GM21381 (cell line): ENCODE data around the gene GPRC6A.
"Not testable (repeated sequence)": the region's sequence is repeated elsewhere in the genome, so short reads cannot be mapped to it uniquely, and the experiment has no call there.

Experiments
- ATAC-seq: cut with Tn5 transposase; IDR thresholded peaks from one replicate; pipeline ENCODE4 v1.9.1; 2021; ENCODE audit warnings: mild to moderate bottlenecking, moderate library complexity; ENCODE audit not compliant: unreplicated experiment

The GPRC6A gene

DNA sequence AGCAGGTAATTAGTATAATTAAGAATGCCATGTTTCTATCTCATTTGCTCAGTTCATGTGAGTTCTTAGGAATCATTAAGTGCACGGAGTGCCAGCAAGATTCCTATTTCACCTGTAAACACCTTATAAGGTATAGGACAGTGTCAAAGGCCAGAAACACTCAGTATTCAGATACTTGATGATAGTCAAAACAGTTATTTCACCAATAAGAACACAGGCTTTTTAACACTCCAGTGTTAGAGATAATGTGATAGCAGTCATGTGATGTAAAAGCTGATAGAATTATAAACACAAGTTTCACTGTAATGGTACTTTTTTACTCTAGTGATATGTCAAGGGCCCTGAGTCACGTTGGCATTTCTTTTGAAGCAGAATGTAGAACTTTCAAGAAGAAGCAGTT is at the start of gene GPRC6A:
GPRC6A (minus strand) TSS at position 101 of the 400 bp plus-strand sequence; CDS start at position 31, 70 bp downstream.
- ATAC-seq = no peak

- ATAC-seq = no peak
Observed at GRCh38 chr6:116877743-116878142, 48.9 kb upstream of the GPRC6A start.

DNA sequence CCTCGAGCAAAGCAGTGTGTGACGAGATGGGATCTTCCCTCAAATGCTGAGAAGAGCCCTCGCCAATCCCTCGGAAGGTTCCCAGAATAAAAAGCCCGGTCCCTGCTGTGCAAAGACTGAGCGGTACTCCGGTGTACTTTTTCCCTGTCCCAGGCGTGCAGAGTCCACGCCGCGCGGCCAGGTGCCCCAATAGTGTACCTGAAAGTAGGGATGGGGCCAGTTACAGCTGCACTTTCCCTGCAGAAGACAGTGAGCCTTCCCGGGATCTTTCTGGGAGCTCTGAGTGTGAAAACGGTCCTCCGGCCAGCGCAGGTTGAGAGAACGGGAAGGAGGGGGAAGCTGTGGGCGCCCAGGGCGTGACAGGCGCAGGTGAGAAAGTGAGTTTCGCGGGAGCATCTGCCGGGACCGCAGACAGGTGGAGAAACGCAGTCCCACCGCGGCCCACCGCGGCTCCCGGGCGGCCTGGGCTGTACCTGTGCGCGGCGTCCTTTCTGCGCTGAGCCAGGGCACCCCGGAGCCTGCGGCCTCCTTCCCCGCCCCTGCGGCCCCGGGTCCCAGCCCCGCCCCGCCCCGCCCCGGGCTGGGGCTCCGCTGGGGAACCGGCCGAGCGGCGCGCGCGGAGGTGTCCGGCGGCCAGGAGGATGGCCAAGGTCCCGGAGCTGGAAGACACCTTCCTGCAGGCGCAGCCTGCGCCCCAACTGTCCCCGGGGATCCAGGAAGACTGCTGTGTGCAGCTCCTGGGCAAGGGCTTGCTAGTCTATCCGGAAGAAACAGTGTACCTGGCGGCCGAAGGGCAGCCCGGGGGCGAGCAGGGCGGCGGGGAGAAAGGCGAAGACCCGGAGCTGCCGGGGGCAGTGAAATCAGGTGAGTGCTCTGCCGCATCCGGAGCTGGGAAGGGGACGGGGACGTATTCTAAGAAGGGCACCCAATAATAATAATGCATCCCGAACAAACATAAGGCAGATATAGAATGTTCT is 48.0 kb upstream of the GPRC6A start, which contains the start of gene RFX6:
RFX6 (plus strand) TSS at position 608 of the 977 bp plus-strand sequence; CDS start at position 642, 34 bp downstream.
- no peak for ATAC-seq

- no peak for ATAC-seq
Observed at GRCh38 chr6:116876107-116876506, 47.2 kb upstream of the GPRC6A start.

DNA sequence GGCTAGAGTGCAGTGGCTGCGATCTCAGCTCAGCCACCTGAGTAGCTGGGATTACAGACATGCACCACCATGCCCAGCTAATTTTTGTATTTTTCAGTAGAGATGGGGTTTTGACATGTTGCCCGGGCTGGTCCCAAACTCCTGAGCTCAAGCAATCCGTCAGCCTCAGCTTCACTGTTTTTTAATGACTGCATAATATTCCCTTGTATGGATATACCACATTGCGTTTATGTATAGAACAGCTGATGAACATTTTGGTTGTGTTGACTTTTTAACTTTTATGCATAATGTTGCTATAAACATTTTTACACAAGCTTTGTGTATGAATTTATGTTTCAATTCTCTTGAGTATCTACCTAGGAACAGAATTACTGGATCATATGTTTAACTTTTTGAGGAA is 43.9 kb upstream of the GPRC6A start:
- no peak for ATAC-seq

DNA sequence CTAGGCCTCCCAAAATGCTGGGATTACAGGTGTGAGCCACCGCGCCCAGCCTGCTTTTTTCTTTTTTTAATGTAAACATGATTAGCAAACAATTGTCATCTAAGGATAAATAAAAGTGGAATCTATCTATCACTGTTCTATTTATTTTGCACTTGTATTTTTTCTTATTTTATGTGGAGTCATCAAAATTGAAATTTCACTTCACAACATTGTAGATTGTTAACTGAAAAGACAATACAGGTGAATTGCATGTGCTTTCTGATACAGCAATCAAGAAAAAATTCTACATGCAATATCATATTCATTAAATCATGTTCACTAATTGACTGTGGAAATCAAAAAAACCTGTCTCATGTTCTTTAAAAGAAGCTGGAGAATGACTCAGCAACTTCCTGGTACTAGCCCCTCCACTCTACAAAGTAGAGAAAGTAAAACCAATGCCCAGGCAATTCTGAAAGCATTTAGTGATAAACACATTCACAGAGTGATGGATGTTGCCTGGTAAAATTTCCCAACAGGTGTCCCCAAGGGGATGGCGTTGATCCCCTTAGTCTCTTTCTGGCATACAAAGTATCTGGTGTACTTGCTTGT is 37.5 kb upstream of the GPRC6A start:
- ATAC-seq = no peak

DNA sequence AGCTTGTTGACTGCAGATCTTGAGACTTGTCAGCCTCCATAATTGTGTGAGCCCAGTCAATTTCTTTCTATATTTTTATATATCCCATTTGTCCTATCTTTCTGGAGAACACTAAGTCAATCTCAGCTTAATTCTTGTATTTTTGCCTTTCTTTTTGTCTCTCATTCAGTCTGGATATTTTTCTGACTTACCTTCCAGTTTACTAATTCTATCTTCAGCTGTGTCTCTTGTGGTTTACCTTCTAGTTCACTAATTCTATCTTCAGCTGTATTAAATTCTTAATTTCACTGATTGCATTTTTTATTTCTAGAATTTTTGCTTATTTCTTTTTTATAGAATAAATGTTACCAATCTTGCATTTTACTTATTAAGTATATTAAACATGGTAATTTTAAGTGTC is 30.4 kb upstream of the GPRC6A start:
- ATAC-seq = no peak

- no peak for ATAC-seq
Observed at GRCh38 chr6:116858060-116858459, 29.2 kb upstream of the GPRC6A start.

GRCh38 chr6:116847227-116847626 is 18.3 kb upstream of the GPRC6A start:
- ATAC-seq = peak; percentile 54

DNA sequence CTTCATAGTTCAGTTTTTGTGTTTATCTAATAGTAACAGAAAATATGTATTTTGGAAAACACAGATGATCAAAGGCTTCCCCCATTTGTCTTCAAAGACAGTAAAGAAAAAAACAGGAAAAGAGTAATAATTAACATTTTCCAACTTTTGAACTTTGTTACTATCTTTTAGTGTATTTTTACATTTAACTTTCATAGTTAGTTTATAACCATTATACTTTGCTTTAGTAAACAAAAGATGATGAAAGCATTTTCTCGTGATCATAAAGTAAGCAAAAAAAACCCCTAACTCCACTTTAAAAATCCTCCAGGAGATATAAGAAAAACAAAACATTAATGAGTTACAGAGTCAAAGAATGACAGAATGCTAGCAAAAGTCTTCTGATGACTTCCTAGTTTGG is 13.6 kb upstream of the GPRC6A start:
- ATAC-seq = no peak

- no peak for ATAC-seq
Observed at GRCh38 chr6:116840091-116840490, 11.2 kb upstream of the GPRC6A start.

- no peak for ATAC-seq
Observed at GRCh38 chr6:116836606-116837342, 7.9 kb upstream of the GPRC6A start.

GRCh38 chr6:116834526-116834925 is 5.6 kb upstream of the GPRC6A start:
- ATAC-seq = not testable (repeated sequence)

DNA sequence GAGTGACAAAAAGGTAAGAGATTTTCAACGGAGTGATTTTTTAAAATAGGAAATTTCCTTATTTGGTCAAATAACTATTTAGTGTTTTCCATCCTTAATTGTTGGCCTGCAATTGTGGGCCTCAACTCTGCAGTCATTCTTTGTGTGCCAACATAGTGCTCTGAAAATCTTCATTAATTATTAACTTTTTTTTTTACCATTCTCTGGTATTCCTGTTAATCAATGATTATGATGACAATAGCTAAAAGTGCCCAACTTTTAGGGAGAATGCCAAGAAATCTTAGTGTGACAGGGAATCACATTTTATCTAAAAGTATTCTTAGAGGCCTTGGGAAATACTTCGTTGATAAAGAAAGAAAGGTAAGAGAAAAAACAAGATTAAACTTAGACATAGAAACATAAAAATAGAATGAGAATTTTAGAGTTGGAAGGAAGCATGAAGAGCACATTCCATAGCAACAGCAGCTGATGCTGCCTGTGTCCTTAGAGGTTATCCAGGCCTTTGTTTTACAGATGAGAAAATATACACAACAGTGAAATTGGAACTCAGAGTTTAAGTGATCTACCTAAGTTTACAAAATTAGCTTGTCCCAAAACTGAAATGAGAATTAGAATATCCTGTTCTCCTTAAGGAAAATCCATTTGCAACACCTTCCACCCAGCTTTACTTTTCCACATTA is 1.2 kb downstream of the GPRC6A start:
- ATAC-seq = no peak

DNA sequence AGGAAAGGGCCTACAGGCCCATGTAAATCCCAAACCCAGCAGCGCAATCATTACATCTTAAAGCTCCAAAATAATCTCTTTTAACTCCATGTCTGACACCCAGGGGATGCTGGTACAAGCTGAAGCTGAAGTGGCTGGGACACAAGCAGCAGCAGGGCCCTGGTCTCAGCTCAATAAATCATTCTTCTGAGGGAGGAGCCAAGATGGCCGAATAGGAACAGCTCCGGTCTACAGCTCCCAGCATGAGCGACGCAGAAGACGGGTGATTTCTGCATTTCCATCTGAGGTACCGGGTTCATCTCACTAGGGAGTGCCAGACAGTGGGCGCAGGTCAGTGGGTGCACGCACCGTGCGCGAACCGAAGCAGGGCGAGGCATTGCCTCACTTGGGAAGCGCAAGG is 12.5 kb downstream of the GPRC6A start:
- not testable (repeated sequence) for ATAC-seq

DNA sequence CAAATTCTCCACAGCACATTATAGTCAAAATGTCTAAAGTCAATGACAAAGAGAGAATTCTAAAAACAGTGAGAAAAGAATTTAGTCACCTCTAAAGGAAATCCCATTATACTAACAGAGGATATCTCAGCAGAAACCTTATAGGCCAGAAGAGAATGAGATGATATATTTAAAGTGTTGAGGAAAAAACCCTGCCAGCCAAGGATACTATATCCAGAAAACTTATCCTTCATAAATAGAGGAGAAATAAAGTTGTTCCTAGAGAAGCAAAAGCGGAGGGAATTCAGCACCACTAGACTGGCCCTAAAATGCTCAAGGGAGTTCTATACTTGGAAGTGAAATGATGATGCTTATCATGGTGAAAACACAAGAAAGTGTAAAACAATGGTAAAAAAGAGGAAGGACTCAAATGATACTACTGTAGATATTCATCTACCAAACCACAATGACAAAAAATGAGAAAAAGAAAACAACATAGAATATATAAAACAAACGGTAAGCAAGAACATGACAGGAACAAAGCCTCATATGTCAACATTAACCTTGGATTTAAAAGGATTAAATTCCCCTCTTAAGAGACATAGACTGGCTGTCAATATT is 16.7 kb downstream of the GPRC6A start:
- no peak for ATAC-seq

DNA sequence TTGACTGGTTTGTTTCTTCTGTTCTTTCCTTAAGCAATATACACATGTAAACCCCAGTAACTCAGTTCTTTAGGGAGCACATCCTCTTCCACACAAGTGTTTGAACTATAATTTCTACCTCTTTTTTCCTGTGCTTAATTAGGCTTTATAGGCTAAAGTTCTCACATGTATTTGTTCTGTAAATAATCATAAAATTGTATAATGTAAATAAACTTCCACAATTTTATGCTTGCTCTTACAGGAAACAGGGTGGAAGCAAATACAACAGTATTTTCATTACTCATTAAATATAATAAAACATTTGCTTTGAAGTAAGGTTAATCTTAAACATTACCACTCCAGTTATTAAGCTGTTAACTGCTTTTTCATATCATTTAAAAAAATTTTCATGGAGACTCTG is 26.9 kb downstream of the GPRC6A start:
- ATAC-seq = no peak

DNA sequence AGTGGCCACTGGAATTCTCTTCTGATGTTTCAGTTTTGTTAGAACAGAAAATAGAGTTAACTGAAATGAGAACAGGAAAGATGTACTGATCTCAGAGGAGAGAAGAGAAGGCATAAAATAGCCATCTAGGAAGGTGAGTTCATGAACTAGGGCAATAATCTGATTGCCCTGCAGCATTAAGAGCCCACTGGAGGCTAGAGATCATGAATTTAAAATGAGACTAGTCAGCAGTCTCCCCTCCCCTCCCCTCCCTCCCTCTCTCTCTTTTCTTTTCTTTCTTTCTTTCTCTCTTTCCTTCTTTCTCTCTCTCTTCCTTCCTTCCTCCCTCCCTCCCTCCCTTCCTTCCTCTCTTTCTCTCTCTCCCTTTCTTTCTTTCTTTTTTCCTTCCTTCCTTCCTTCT is 28.9 kb downstream of the GPRC6A start:
- ATAC-seq = no peak

DNA sequence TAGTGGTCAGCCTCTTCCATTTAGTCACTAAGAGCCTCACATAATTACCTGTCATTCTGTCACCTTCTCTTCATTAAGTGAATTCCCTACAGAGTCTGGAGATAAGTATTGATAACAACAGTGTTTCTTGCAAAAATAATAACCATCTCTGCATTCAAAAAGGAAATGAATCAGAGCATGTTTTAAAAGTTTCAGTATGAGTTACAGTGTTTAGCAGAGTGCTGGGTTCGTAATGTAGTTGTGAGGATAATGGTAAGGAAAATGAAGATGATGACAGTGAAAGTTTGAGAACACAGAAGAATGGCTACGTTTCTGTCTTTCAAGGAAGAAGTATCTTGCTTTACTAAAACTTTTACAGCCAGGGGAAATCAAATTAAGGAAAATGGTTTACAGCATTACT is 31.3 kb downstream of the GPRC6A start:
- no peak for ATAC-seq

- no peak for ATAC-seq
Observed at GRCh38 chr6:116793224-116793623, 35.7 kb downstream of the GPRC6A start.
